GM21528 (cell line): ENCODE results near the gene MST1.
A peak's percentile ranks its signal among the peaks of the same experiment; 100 is the strongest.

Experiments used
- ATAC-seq: cut with Tn5 transposase; IDR thresholded peaks from one replicate; pipeline ENCODE4 v1.9.1; 2021; ENCODE audit warnings: mild to moderate bottlenecking, moderate library complexity; ENCODE audit not compliant: unreplicated experiment, low FRiP score

Gene MST1

DNA sequence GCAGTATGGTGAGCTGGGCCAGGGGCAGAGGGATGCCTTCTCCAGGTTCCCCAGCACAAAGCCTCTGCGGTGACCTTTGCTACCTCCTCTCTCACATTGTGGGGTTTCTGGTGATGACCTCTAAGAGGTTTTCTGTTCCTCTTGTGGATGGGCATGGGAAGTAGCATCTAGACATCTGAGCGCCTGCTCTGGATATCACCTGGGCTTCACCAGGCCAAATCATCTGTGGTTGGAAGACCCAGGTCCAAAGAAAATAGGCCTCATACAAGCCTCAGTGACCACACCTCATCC, 8.1 kb downstream of the MST1 start:
- ATAC-seq: no peak

DNA sequence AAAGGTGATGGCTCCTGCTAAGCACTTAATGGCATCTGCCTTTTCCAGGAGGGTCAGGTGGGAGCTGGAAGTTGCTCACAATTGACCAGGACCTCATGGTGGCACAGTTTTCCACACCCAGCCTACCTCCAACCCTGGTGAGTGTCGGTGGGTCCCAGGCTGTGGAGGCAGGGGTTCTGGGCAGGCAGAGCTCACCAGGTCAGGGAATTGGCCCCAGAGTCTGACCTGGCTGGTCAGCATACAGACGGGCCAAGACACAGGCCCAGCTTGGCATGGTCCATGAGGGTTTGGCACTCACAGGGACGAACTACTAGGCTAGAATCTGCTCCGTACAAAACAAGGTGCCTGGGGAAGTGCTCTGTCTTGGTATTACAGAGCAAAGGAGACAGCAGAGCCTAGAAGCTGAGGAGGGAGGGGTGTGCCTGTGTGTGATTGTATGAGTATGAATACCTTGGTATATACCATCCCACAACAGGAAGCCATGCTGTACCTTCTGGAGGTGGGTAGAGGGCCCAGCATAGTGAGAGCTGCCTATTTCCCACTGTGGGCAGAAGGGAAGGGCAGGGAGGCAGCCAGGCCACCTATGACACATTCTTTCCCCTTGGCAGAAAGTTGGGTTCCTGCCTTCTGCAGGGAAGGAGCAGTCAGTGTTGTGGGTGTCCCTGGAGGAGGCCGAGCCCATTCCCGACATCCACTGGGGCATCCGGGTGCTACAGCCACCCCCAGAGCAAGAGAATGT, 8.6 kb downstream of the MST1 start:
- no peak for ATAC-seq

DNA sequence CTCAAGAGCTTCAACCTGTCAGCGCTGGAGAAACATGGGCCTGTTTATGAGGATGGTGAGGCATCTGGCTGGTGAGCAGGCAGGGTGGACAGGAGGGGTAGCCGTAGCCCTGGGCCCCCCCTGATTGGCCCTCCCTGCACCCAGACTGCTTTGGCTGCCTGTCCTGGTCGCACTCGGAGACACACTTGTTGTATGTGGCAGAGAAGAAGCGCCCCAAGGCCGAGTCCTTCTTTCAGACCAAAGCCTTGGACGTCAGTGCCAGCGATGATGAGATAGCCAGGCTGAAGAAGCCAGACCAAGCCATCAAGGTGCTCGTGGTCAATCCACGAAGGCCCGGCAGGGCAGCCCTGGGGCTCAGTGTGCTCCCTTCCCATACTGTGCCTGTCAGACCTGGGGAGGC, 13.4 kb downstream of the MST1 start:
- no peak for ATAC-seq

DNA sequence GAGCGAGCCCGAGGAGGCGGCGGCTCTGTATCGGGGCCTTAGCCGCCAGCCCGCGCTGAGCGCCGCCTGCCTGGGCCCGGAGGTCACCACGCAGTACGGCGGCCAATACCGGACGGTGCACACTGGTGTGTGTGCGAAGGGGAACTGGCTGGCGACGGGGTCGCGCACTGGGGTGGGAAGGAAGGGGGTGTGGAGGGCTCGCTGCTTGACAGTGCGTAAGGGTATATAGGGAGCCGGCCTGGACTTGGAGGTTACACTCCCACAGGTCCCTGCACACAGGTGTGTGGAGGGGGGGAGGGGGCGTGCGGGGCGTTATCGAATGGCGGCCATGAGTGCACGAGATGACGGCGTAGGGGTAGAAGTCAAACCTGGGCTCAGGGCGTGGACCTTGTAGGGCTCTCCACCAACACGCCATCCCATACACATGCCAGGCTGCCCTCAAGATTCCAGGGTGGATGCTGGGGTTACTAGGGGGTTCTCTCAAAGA, 14.7 kb downstream of the MST1 start:
- ATAC-seq: peak; percentile 14

DNA sequence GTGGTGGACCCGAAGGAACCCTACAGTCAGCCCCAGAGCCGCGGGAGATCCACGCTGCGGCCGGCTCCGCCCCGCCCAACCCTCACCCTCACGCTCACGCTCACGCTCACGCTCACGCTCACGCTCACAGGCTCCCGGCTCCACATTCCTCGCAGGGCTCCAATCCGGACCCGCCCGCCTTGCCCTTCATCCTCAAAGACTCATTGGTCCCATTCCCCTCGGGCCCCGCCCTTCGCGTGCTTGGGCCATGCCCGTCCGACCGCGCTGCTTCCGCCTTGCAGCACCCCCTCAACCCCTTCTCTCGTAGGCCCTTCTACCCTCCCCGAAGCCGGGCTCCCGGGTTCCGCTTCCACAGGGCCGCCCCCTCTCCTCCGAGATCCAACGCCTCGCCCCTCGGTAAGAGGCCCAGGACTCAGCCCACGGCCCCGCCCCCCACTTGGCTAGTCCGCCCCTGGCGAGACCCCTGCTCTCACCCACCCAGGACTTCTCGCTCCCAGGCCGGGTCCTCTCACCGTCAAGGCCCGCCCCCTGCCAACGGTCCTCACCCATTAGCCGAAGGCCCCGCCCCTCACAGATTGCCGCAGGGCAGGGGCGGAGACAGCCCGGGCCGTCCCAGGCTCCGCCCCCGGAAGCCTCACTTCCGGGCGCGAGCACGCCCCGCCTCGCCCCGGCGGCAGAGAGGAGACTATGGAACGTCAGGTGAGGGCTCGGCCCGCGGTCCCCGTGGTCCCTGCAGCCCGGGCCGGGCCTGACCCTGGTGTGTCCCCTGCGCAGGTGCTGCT, 15.4 kb downstream of the MST1 start, which contains the start of gene APEH:
APEH (plus strand) TSS at position 637 of the 782 bp plus-strand sequence; CDS start at position 688, 51 bp downstream.
- ATAC-seq: peak; percentile 75

DNA sequence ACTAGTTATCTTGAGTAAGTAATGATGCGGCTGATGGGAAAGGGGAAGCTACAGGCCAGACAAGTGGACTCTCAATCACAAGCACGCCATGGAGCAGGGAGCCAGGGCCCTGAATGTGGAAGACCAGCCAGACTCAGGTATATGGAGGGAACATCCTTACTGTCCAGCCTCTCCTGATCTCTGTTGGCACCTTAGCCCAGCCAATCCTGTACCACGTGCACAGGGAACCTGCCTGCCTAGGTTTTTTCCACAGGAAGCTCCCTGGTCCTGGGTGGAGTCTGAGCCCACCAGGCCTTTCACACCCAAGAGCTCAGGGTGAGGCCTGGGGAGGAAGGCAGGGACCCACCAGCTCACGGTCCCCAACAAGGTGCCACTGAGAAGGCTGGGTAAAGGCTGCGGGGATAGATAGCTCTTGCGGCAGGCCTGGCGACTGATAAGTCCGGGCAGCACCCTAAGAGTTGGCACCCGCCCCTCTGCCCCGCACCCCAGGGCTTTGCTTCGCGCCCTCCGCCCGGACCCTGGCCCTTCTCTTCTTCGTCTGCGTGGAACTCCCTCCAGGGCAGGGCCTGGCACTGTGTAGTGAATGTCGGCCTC, 16.1 kb downstream of the MST1 start:
- no peak for ATAC-seq

DNA sequence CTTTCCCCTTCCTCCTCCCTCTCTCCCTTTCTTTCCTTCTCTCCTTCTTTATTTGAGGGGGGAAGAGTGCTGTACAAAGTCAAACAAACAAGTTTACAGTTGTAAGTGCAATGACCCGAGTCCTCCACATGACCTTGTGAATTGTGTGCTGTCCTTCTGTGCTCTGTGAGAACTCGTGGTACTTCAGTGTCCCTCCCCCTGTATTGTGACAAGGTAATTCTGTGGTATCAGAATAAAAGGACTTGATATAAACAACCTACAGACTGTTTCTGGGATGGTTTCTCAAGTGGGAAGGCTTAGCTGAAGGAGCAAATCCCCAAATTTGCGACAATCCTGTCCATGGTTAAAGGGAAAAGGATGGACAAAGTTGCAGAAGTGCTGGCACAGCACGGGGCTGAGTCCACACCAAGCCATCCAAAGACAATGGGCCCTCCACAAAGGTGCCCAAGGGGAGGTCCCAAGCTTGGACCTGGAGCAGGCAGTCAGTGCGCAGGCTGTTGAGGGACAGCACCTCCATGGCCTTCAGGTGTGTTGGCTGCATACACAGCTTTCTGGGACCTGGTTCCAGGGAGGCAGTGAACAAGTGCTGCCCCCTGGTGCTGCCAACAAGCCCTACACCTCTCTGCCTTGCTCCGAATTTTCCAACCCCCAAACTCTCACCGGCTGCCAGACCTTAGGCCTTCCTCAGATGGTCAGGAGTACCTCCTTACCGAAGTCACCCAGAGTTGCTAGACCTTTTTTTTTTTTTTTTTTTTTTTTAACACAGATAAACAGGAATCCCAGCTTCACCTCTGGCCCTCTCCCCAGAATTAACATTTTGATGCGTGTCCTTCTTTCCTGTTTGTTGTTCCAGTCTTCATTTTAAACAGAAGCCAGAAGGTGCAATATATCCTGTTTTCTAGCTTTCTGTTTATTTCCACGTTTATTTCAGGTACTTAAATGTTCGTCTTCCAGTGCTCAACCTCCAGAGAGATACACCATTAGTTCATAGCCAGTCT, 17.7 kb downstream of the MST1 start:
- ATAC-seq: no peak

DNA sequence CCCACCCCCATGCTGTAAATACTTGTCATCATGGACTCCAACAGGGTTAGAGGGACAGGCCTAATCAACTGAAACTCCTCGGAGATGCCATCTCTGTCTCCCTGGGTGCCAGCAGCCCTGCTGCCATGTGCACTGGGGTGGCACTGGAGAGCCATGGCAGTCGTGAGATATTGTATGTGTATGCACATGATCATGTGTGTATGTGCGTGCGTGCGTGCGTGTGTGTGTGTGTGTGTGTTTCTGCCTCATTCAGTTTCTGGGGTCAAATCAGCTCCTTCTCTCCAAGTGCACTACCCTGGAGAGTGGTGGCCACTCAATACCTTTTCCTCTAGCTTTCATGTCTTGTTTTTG, 18.4 kb downstream of the MST1 start:
- ATAC-seq: no peak

DNA sequence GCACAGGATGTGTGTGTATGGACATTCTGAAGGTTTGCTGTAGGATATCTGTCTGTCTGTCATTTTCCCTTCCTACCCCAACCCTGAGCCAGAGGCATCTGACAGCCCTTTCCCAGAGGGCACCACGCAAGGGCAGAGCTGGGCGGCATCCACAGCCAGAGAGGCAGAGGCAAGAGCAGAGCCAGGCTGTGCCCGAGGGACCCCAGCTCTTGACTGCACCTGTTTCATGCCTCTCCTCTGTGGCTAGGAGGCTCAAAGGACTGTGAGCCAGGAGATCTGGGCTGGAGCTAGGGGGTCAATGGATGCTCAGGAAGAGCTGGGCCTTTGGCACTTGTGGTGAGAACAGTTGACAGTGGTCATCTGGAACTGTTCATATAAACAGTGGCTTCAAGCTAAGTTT, 19.9 kb downstream of the MST1 start:
- no peak for ATAC-seq

DNA sequence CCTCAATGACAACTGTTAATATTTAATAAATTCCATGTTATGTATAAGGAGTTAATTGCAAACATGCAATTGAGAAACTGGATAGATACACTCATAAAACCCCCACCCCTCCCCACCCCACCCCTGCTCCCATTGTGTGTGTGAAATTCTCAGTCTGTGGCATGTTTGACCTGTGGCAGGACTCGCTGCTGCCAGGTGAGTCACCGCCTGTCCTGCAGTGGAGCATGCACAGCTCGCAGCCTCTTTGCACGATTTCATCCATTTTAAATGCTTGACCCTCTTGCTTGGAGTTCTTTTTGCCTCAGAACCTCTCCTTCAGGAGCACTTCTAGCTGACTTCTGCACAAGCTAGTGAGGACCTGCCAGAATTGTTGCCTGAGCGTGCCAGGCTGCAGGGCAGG, 20.4 kb downstream of the MST1 start:
- no peak for ATAC-seq

DNA sequence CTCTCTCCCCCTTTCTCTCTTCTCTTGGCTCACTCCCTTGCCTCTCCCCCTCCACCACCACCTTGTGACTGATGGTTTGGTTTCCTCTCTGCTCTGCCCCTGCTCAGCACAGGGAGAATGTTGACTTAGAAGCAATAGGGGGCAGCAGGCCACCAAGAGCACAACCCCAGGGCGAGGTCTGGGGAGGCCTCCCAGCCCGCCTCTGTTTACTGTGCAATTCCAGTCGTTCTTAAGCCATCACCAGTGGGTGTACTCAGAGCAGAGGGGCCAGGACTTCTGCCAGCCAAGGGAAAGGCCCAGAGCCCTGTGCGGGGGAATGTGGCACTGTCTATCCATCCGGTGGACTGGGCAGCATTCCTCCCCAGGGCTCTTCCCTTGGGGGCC, 20.9 kb downstream of the MST1 start:
- no peak for ATAC-seq

DNA sequence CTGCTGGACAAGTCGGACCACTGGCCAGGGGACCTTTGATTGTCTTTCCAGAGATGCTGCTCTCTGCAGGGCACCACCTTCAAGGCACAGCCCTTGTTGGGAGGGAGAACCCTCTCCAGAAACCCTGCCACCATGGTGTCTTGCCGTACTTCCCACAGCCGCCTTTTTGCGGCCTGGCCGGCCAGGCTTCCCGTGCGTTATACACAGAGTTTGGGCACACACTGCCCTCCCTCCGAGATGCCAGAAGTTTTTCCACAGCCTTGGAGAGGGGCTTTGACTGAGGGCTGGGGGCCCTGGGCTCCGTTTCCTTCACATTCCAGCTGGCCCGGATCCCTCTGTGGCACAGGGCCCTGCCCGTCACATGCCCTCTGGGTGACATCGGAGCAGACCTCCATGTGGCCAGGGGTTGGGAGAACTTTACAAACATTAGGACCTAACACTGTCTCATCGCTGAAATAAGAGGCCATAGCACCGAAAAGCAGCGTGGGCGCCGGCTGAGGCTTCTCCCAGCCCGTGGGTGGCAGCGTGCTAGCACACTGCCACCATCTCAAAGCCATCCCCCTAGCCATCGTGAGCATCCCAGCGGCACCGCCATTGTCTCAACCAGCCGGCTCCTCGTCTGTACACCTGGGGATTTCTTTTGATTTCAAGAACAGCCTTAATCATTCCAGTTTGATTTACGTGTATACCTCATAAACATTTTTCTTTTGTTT, 21.4 kb downstream of the MST1 start:
- no peak for ATAC-seq

DNA sequence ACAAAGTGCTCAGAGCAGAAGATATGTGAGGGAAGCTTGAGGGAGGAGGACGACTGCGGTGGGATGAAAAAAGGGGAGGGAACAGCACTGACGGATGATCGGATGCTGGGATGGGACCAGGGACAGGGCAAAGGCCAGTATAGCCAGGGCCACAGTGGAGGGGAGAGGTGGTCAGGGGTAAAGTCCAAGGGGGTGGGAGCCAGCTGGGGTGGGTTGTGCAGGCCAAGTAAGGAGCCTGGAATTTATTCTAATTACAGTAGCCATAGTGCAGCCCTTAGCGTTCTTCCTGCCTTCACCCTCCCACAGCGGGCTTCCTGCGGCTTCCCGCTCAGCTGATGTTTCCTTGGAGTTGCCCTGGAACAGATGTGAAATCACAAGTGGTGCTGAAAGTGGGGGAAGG, 22.7 kb downstream of the MST1 start:
- ATAC-seq: no peak

DNA sequence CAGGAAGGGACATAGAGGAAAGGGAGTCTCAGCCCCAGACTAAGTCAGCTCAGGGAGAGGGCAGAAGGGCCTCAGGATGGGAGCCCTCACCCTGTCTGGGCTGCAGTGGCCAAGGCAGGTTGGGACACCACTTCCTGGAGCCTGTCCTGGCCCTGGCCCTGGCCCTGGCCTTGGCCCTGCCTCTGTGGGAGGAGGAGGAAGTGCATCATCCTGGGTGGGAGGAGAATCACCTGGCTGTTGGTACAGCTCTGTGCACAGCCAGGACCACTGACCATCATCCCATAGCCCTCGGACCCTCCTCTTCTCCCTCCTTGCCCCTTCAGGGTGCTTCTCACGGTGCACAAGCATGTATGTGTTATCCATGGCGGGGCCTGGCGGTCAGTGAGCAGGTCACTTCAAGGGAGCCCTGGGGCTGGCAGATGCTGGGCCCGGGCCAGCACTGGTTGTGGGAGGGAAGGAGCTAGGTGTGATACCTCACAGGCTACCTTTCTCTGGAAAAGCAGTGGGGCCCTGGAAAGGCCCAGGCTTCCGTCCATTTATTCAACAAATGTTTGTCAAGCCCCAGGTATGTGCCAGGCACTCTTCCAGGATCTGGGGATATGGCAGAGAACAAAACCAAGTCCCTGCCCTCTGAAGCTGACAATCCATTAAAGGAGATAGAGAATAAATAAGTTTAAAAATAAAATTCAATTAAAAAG, 23.3 kb downstream of the MST1 start:
- ATAC-seq: no peak

DNA sequence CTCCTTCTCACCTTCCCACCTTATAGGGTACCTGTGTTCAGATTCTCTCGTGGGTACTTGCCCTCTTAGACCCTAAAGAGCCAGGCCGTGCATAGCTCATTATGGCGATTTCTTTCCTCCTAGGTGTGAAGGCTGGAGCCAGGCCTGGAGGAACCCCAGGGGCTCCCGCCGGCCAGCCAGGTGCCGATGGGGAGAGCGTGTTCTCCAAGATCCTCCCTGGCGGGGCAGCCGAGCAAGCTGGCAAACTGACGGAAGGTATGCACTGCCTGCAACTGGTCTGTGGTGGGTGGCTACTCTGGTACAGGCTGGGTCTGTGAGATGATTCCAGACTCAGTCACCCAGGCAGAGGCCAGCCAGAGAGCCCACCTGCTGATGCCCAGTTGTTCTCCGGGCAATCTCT, 25.0 kb downstream of the MST1 start:
- ATAC-seq: no peak

DNA sequence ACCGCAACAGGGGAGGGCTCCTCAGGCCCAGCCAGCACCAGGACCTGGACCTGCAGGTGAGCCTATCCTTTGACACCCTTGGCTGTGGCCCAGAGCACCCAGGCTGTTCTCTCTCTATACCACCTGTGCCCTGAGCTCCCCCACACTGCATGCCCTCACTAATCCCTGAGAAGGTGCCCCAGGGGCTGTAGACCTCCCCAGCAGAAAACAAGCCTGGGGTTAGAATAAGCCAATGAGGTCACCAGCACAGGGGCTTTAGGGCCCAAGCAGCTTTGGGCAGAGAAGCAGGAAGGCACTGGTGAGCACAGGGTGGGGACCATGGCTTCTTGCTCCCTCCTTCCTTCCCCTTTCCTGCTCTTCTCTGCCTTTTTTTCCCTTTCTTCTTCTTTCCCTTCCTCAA, 25.4 kb downstream of the MST1 start:
- ATAC-seq: no peak

DNA sequence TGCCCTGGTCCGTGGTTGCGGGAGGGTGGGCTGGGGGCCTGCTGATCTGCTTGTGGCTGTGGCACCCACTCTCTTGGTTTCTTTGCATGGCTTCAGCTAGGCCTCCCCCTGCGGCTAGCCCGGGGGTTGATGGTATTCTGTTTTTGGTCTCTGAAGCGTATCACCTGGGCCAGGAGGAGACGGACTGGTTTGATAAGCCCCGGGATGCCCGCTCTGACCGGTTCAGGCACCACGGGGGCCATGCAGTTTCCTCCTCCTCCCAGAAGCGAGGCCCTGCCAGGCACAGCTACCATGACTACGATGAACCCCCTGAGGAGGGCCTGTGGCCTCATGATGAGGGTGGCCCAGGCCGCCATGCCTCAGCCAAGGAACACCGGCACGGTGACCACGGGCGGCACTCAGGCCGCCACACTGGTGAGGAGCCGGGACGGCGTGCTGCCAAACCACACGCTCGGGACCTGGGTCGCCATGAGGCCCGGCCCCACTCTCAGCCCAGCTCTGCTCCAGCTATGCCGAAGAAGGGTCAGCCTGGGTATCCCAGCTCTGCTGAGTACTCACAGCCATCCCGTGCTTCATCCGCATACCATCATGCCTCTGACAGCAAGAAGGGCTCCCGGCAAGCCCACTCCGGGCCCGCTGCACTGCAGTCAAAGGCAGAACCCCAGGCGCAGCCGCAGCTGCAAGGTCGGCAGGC, 26.4 kb downstream of the MST1 start:
- no peak for ATAC-seq

DNA sequence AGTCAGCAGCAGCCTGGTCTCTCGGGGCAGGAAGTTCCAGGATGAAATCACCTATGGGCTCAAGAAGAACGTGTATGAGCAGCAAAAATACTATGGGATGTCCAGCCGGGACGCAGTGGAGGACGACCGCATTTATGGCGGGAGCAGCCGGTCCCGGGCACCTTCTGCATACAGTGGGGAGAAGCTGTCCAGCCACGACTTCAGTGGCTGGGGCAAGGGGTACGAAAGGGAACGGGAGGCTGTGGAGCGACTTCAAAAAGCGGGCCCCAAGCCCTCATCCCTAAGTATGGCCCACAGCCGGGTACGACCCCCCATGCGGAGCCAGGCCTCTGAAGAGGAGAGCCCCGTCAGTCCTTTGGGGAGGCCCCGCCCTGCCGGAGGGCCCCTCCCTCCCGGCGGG, 27.3 kb downstream of the MST1 start:
- ATAC-seq: no peak

DNA sequence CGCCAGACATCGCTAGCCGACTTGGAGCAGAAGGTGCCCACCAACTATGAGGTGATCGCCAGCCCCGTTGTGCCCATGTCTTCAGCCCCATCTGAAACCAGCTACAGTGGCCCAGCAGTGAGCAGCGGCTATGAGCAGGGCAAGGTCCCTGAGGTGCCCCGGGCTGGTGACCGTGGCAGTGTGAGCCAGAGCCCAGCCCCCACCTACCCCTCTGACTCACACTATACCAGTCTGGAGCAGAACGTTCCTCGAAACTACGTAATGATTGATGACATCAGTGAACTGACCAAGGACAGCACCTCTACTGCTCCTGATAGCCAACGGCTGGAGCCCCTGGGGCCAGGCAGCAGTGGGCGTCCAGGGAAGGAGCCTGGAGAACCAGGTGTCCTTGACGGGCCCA, 28.0 kb downstream of the MST1 start:
- ATAC-seq: no peak
